Measurements from ENCODE around the gene GLB1L2.

GRCh38 chr11:134363161-134363560 lies 31.4 kb downstream of the GLB1L2 start:
- TF ChIP-seq, protein P1, sequence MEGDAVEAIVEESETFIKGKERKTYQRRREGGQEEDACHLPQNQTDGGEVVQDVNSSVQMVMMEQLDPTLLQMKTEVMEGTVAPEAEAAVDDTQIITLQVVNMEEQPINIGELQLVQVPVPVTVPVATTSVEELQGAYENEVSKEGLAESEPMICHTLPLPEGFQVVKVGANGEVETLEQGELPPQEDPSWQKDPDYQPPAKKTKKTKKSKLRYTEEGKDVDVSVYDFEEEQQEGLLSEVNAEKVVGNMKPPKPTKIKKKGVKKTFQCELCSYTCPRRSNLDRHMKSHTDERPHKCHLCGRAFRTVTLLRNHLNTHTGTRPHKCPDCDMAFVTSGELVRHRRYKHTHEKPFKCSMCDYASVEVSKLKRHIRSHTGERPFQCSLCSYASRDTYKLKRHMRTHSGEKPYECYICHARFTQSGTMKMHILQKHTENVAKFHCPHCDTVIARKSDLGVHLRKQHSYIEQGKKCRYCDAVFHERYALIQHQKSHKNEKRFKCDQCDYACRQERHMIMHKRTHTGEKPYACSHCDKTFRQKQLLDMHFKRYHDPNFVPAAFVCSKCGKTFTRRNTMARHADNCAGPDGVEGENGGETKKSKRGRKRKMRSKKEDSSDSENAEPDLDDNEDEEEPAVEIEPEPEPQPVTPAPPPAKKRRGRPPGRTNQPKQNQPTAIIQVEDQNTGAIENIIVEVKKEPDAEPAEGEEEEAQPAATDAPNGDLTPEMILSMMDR (IDR thresholded peaks at IDR 0.05; ENCODE audit: low read depth, low read length) = no peak
- no peak for TF ChIP-seq EZH2phosphoT487 (IDR thresholded peaks at IDR 0.05; ENCODE audit: low read depth)
